GM12878 (cell line): ENCODE data around the gene TGFB1. TPM values are rescaled to one million over a fixed set of nuclear protein-coding genes. Genes with fewer than 3 reads are reported as not detected.
A peak's percentile ranks its signal among the peaks of the same experiment; 100 is the strongest.

Experiments
- ATAC-seq: fragments of 200-7000 bp; cut with Tn5 transposase; 3 replicates; pipeline ENCODE4 v1.9.1; 2020; ENCODE audit warnings: mild to moderate bottlenecking, moderate library complexity
- BruUV-seq: library from RNA; stranded (reverse); fragments of 400-500 nt; replicated peaks from 2 replicates; lab custom pipeline; 2021; lab: Mats Ljungman, UMichigan
- CTCF ChIA-PET: fragments of 300-600 bp; sonication (Branson Sonifier 250); formaldehyde crosslinking; extraction: SDS; loops from one replicate; lab custom pipeline; 2021; ENCODE audit warnings: inconsistent platforms; lab: Yijun Ruan, JAX
- POLR2A ChIA-PET: fragments of 350-600 bp; formaldehyde crosslinking; extraction: SDS; loops from one replicate; lab custom pipeline; 2021; ENCODE audit warnings: inconsistent platforms; lab: Charles Lee
- RAD21 ChIA-PET: fragments of 300-600 bp; sonication (Branson Sonifier 250); formaldehyde crosslinking; loops from one replicate; lab custom pipeline; 2023; ENCODE audit warnings: antibody characterized with exemption; ENCODE audit not compliant: unreplicated experiment; lab: Charles Lee
- SMC1A ChIA-PET: fragments of 300-600 bp; sonication (Branson Sonifier 250); formaldehyde crosslinking; loops from one replicate; lab custom pipeline; 2023; ENCODE audit not compliant: unreplicated experiment, uncharacterized antibody; lab: Charles Lee
- DNase-seq: peaks from one replicate; pipeline ENCODE4 v3.0.0-alpha.2; 2011; ENCODE audit warnings: low read depth, low spot score
- FAIRE-seq: peaks from 3 replicates; lab custom pipeline; 2011; peaks lifted over from hg19 to GRCh38; lab: Jason Lieb, UNC
- H2AFZ ChIP-seq: 2 replicates; pipeline ENCODE4 v1.6.0; 2011; ENCODE audit warnings: low read depth, low read length, control low read depth; ENCODE audit not compliant: control insufficient read depth
- H3K27ac ChIP-seq: 2 replicates; pipeline ENCODE4 v1.5.1; 2011; ENCODE audit warnings: control low read depth; ENCODE audit not compliant: control insufficient read depth, insufficient read depth
- H3K27me3 ChIP-seq, 2 experiments: replicated peaks in 1 of 2; 2 replicates each; pipeline versions ENCODE4 v1.6.0 to v1.6.1; 2011; ENCODE audit warnings: low read length in 1 of 2; ENCODE audit not compliant: control insufficient read depth in 2 of 2, insufficient read depth in 2 of 2
- H3K36me3 ChIP-seq, 2 experiments: 2 replicates each; pipeline ENCODE4 v1.5.1; 2011; ENCODE audit warnings: low read length in 1 of 2; ENCODE audit not compliant: control insufficient read depth in 2 of 2, insufficient read depth in 2 of 2
- H3K4me1 ChIP-seq: 2 replicates; pipeline ENCODE4 v1.6.1; 2011; ENCODE audit warnings: mild to moderate bottlenecking, low read length, moderate library complexity, mixed read lengths; ENCODE audit not compliant: control insufficient read depth, insufficient read depth
- H3K4me2 ChIP-seq: 2 replicates; pipeline ENCODE4 v1.6.0; 2011; ENCODE audit warnings: control low read depth; ENCODE audit not compliant: control insufficient read depth, insufficient read depth
- H3K4me3 ChIP-seq: fragments of 200-600 bp; sonication (generic); 2 replicates; pipeline ENCODE4 v1.5.1; 2016
- H3K79me2 ChIP-seq: 2 replicates; pipeline ENCODE4 v1.6.0; 2011; ENCODE audit warnings: low read length; ENCODE audit not compliant: control insufficient read depth, insufficient read depth
- H3K9ac ChIP-seq: 2 replicates; pipeline ENCODE4 v1.8.0; 2011; ENCODE audit warnings: low read length, control low read depth, mixed read lengths; ENCODE audit not compliant: control insufficient read depth, insufficient read depth
- H3K9me3 ChIP-seq: replicated peaks from 3 replicates; pipeline ENCODE4 v1.5.1; 2011; ENCODE audit warnings: mild to moderate bottlenecking, low read length; ENCODE audit not compliant: control insufficient read depth, insufficient read depth
- H4K20me1 ChIP-seq: 2 replicates; pipeline ENCODE4 v1.6.0; 2011; ENCODE audit not compliant: control insufficient read depth, insufficient read depth
- BACH1 ChIP-seq: fragments of 450-650 bp; IDR thresholded peaks from 2 replicates; pipeline ENCODE4 v1.6.1; 2017; ENCODE audit warnings: mild to moderate bottlenecking, borderline replicate concordance
- EGR1 ChIP-seq, 2 experiments: IDR thresholded peaks; 1 replicate in 1 of 2; 2 replicates in 1 of 2; pipeline ENCODE4 v1.6.1; 2011 to 2012; ENCODE audit warnings: low read depth in 2 of 2, low read length in 2 of 2, borderline replicate concordance in 1 of 2, mild to moderate bottlenecking in 1 of 2, moderate library complexity in 1 of 2
- FOXK2 ChIP-seq: fragments of 450-650 bp; IDR thresholded peaks from 2 replicates; pipeline ENCODE4 v1.6.1; 2017; ENCODE audit warnings: mild to moderate bottlenecking, moderate library complexity
- HCFC1 ChIP-seq: fragments of 150-350 bp; IDR thresholded peaks from 2 replicates; pipeline ENCODE4 v1.6.1; 2014; ENCODE audit warnings: low read length
- HDAC6 ChIP-seq: fragments of 200-600 bp; sonication (generic); IDR thresholded peaks from one replicate; pipeline ENCODE4 v1.8.0; 2017; ENCODE audit warnings: antibody characterized with exemption; ENCODE audit not compliant: unreplicated experiment
- MEF2B ChIP-seq: fragments of 450-650 bp; IDR thresholded peaks from 2 replicates; pipeline ENCODE4 v1.6.1; 2018; ENCODE audit warnings: mild to moderate bottlenecking, moderate library complexity; ENCODE audit not compliant: partially characterized antibody, poor library complexity, severe bottlenecking
- MTA3 ChIP-seq: IDR thresholded peaks from 2 replicates; pipeline ENCODE4 v1.6.1; 2012; ENCODE audit warnings: low read length, inconsistent platforms, borderline replicate concordance
- NBN ChIP-seq: fragments of 450-650 bp; IDR thresholded peaks from 2 replicates; pipeline ENCODE4 v1.6.1; 2016
- NR2C2 ChIP-seq: IDR thresholded peaks from 2 replicates; pipeline ENCODE4 v1.6.1; 2011; ENCODE audit warnings: borderline replicate concordance, low read depth; ENCODE audit not compliant: control insufficient read depth, insufficient read length
- NR2F1 ChIP-seq: fragments of 450-650 bp; conservative IDR thresholded peaks from 2 replicates; pipeline ENCODE4 v1.6.1; 2017; ENCODE audit warnings: mild to moderate bottlenecking
- SRF ChIP-seq, 2 experiments: IDR thresholded peaks; 2 replicates each; pipeline ENCODE4 v1.6.1; 2011; ENCODE audit warnings: low read depth in 2 of 2, low read length in 2 of 2, mild to moderate bottlenecking in 1 of 2, moderate library complexity in 1 of 2
- YY1 ChIP-seq: IDR thresholded peaks from 2 replicates; pipeline ENCODE4 v1.6.1; 2011; ENCODE audit warnings: low read depth, mild to moderate bottlenecking, low read length
- ZZZ3 ChIP-seq: IDR thresholded peaks from 2 replicates; pipeline ENCODE4 v1.6.1; 2011; ENCODE audit warnings: low read depth; ENCODE audit not compliant: control insufficient read depth, insufficient read length
- WGBS: methylation state at CpG from one replicate; pipeline ENCODE4 v1.1.6; 2016; ENCODE audit warnings: low lambda C conversion rate; ENCODE audit not compliant: insufficient replicate concordance, insufficient coverage; ENCODE audit errors: missing lambda C conversion rate; 5-methylcytosine and 5-hydroxymethylcytosine counted together
- in situ Hi-C: fragments of 300-500 bp; cut with MboI; formaldehyde crosslinking; loops from 9 replicates; pipeline ENCODE4 v1.14.3; 2018; ENCODE audit warnings: mixed read lengths
- intact Hi-C: fragments of 100-400 bp; cut with micrococcal nuclease; formaldehyde crosslinking; loops from one replicate; pipeline ENCODE4 v1.14.2; 2022; ENCODE audit not compliant: unreplicated experiment
- polyA plus RNA-seq, 11 experiments: library from polyadenylated mRNA; depleted of rRNA in 4 of 11; unstranded in 6 of 11; stranded (reverse) in 5 of 11; fragments of >200 nt; fragmentation: Nextera tagmentation in 4 of 11; fragmentation: Illumina TruSeq in 1 of 11; extraction: Ambion mirVana in 4 of 11; extraction: Trizol in 1 of 11; gene quantifications; 1 replicate in 1 of 11; 2 replicates in 10 of 11; pipeline versions ENCODE4 v1.2.1 to v1.2.3, GENCODE V29; 2011 to 2016; ENCODE audit warnings: inconsistent platforms in 2 of 11, missing spikeins in 2 of 11, low read depth in 1 of 11
- total RNA-seq, 4 experiments: library from RNA; depleted of rRNA in 3 of 4; stranded (reverse); fragments of >200 nt in 3 of 4; fragmentation: Illumina TruSeq in 1 of 4; extraction: Trizol in 1 of 4; gene quantifications; 2 replicates each; pipeline versions ENCODE4 v1.2.1 to v1.2.3, GENCODE V29; 2013 to 2021
- TF ChIP-seq, protein P1 (sequence below): fragments of 450-650 bp; formaldehyde crosslinking; IDR thresholded peaks from 2 replicates; pipeline ENCODE4 v1.4.0; 2020; ENCODE audit warnings: mild to moderate bottlenecking, moderate library complexity

Gene TGFB1
- total and polyA plus RNA-seq, 10 of the 15 experiments (the other 5 are each of a cell fraction or from before 2014, with no cell fraction given): 0.23 to 120 (median 10.9) TPM

GRCh38 chr19:41376241-41376997 is 22.7 kb upstream of the TGFB1 start, which contains the start of gene TMEM91:
TMEM91 (plus strand) TSS chr19:41376533; CDS start chr19:41378310, 1,777 bp downstream.
- ChIA-PET SMC1A (interaction anchor here (4.8 kb wide), 1 partner anchor 12 kb away, joined by 24 read pairs; the partner anchor contains the start of gene B9D2), POLR2A (interaction anchor here (1.3 kb wide), 1 partner anchor 9 kb away, joined by 11 read pairs; no protein-coding TSS in a partner anchor), CTCF (interaction anchor here (1.6 kb wide), 1 partner anchor 9 kb away, joined by 7 read pairs; no protein-coding TSS in a partner anchor), RAD21 (no interaction called here)
- 72% methylated on average over 35 of the region's 47 CpGs for WGBS
- Histone ChIP-seq H3K4me3 (peak within 1 kb of the TSS; percentile 6; the same call in 1 of the 2 replicates), H3K9me3 (no peaks in the 10 kb centered on the region), H4K20me1 (no peaks in the 10 kb centered on the region), H3K4me2 (peak within 1 kb of the TSS; percentile 73), H3K36me3 (no peaks in the 10 kb centered on the region; a peak in 2 of 4 replicates), H3K9ac (peak within 1 kb of the TSS; percentile 41; the same call in 1 of the 2 replicates), H3K27me3 (no peaks in the 10 kb centered on the region), H3K4me1 (peaks cover 21% of the 10 kb centered on the region), H2AFZ (peak within 1 kb of the TSS; percentile 52), H3K27ac (no peak within 1 kb of the TSS), H3K79me2 (no peaks in the 10 kb centered on the region)
- in situ Hi-C loops (no loop called here), intact Hi-C loops (no loop called here)
- FAIRE-seq (no peak), ATAC-seq (no peak), DNase-seq (no peak)
- no TSS peak for BruUV-seq
- TF ChIP-seq EGR1 (IDR thresholded peaks at IDR 0.05; ENCODE audit: borderline replicate concordance in 1 of 2, low read depth in 2 of 2, low read length in 2 of 2) (0 out of 3 replicates have a peak, but pooled peaks of 1 of the 2 experiments have one; percentile 56), MEF2B (no peak), FOXK2 (no peak), NBN (no peak), BACH1 (no peak)

- H2AFZ ChIP-seq: no peak overlapping the region
- 92% methylated on average over 12 of the region's 12 CpGs for WGBS
- H4K20me1 ChIP-seq: no peaks in the 10 kb centered on the region
- FAIRE-seq (no peak), DNase-seq (no peak), ATAC-seq (no peak)
- SMC1A ChIA-PET: no interaction called here
- POLR2A ChIA-PET: no interaction called here
- RAD21 ChIA-PET: no interaction called here
- no peaks in the 10 kb centered on the region for H3K9me3 ChIP-seq
- H3K4me2 ChIP-seq: no peak overlapping the region
- H3K79me2 ChIP-seq: no peaks in the 10 kb centered on the region; the same call in 1 of the 2 replicates
- no peaks in the 10 kb centered on the region; a peak in 2 of 4 replicates for H3K36me3 ChIP-seq
- in situ Hi-C loops: no loop called here
- H3K4me1 ChIP-seq: peaks cover 21% of the 10 kb centered on the region
- no peaks in the 10 kb centered on the region for H3K27me3 ChIP-seq
- TSS peak; percentile 34 for BruUV-seq
- no peak overlapping the region for H3K27ac ChIP-seq
- no peak overlapping the region for H3K9ac ChIP-seq
- CTCF ChIA-PET: no interaction called here
- intact Hi-C loops: no loop called here
- no peak overlapping the region for H3K4me3 ChIP-seq
- TF ChIP-seq YY1 (no peak), ZZZ3 (no peak), MTA3 (no peak), SRF (IDR thresholded peaks at IDR 0.05; ENCODE audit: low read depth in 2 of 2, low read length in 2 of 2) (no peak), HDAC6 (no peak), NR2F1 (no peak), NR2C2 (no peak), HCFC1 (no peak)
- TF ChIP-seq, protein P1, sequence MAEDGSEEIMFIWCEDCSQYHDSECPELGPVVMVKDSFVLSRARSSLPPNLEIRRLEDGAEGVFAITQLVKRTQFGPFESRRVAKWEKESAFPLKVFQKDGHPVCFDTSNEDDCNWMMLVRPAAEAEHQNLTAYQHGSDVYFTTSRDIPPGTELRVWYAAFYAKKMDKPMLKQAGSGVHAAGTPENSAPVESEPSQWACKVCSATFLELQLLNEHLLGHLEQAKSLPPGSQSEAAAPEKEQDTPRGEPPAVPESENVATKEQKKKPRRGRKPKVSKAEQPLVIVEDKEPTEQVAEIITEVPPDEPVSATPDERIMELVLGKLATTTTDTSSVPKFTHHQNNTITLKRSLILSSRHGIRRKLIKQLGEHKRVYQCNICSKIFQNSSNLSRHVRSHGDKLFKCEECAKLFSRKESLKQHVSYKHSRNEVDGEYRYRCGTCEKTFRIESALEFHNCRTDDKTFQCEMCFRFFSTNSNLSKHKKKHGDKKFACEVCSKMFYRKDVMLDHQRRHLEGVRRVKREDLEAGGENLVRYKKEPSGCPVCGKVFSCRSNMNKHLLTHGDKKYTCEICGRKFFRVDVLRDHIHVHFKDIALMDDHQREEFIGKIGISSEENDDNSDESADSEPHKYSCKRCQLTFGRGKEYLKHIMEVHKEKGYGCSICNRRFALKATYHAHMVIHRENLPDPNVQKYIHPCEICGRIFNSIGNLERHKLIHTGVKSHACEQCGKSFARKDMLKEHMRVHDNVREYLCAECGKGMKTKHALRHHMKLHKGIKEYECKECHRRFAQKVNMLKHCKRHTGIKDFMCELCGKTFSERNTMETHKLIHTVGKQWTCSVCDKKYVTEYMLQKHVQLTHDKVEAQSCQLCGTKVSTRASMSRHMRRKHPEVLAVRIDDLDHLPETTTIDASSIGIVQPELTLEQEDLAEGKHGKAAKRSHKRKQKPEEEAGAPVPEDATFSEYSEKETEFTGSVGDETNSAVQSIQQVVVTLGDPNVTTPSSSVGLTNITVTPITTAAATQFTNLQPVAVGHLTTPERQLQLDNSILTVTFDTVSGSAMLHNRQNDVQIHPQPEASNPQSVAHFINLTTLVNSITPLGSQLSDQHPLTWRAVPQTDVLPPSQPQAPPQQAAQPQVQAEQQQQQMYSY (CRISPR knock-in tag): no peak
Observed at GRCh38 chr19:41373993-41374392, 20.3 kb upstream of the TGFB1 start.
